ENCODE measurements around the gene NSDHL. TPM values are rescaled to one million over a fixed set of nuclear protein-coding genes. Genes with fewer than 3 reads are reported as not detected.
"Not testable (repeated sequence)": the region's sequence is repeated elsewhere in the genome, so short reads cannot be mapped to it uniquely, and the experiment has no call there.

The NSDHL gene
- total RNA-seq, 1 donor from 2014 or later: 10.4 TPM

DNA sequence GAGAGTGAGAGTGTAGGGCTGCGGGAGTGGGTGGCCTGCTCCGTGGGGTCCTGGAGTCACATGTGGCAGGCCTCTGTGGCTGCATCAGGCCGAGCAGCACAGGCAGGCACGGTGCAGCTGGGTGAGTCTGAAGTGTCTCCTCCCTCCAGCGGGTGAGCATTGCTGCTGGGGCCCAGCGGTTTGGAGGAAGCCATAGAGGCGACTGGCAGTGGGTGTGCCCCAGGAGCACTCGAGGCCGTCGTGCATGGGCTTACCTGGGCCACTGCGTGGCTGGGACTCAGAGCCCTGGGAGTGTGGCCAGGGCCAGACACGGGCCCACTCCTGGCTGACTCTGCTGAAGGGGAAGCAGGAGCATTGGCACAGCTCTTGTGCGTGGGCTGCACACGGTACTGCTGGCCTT is 77.6 kb downstream of the NSDHL start:
- Histone ChIP-seq H3K27me3 (ENCODE audit: control insufficient read depth in 3 of 3, insufficient read depth in 3 of 3, low read length in 3 of 3) (peaks cover 0 to 11% (median 4%) of the 10 kb centered on the region in 3 donors), H3K27ac (ENCODE audit: low read depth, low read length) (no peak overlapping the region), H3K9ac (ENCODE audit: low read depth in 1 of 3, low read length in 3 of 3) (no peak overlapping the region), H3K36me3 (ENCODE audit: control insufficient read depth in 3 of 3, insufficient read depth in 3 of 3, low read length in 3 of 3) (no peaks in the 10 kb centered on the region), H3K9me3 (ENCODE audit: control insufficient read depth in 3 of 3, low read length in 3 of 3) (no peaks in the 10 kb centered on the region), H3K4me1 (ENCODE audit: control insufficient read depth in 3 of 3, insufficient read depth in 3 of 3, low read length in 3 of 3) (no peaks in the 10 kb centered on the region), H3K4me3 (ENCODE audit: low read length in 3 of 3) (no peak overlapping the region)

DNA sequence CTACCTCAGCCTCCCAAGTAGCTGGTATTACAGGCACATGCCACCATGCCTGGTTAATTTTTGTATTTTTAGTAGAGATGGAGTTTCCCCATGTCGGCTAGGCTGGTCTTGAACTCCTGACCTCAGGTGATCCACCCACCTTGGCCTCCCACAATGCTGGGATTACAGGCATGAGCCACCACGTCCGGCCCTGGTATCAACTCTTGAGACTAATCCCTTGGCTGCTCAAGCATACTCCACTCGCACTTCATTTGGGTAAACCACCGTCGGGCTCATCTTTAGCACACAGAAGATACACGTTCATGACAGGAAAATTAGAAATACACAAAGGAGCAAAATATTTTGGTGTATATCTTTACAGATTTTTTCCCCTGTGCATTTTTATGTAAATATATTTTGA is 79.2 kb downstream of the NSDHL start:
- H3K9me3 ChIP-seq (ENCODE audit: control insufficient read depth in 3 of 3, low read length in 3 of 3); H3K36me3 ChIP-seq (ENCODE audit: control insufficient read depth in 3 of 3, insufficient read depth in 3 of 3, low read length in 3 of 3); H3K4me3 ChIP-seq (ENCODE audit: low read length in 3 of 3); H3K27ac ChIP-seq (ENCODE audit: low read depth, low read length); H3K4me1 ChIP-seq (ENCODE audit: control insufficient read depth in 3 of 3, insufficient read depth in 3 of 3, low read length in 3 of 3); H3K9ac ChIP-seq (ENCODE audit: low read depth in 1 of 3, low read length in 3 of 3): not testable (repeated sequence)
- H3K27me3 ChIP-seq (ENCODE audit: control insufficient read depth in 3 of 3, insufficient read depth in 3 of 3, low read length in 3 of 3): peaks cover 0 to 11% (median 3%) of the 10 kb centered on the region in 3 donors

DNA sequence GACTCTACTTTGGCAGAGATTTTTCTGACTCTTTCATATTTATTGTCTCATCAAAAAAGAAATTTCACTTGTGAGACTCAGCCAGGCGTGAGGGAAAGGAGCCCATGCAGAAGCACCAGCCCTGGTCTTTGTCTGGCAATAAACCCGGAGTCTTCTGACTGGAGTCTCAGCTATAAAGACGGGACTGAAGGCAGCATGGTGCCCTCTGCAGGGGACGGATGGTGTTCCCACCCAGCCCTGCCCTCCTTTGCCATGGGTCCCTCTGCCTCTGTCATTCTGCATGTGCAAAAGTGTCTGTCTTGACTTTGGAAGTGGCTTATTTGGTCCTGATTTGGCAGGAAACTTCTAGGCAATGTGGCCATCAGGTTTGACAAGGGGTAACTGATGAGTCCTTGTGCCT is 81.2 kb downstream of the NSDHL start:
- no peaks in the 10 kb centered on the region for H3K36me3 ChIP-seq (ENCODE audit: control insufficient read depth in 3 of 3, insufficient read depth in 3 of 3, low read length in 3 of 3)
- no peak overlapping the region for H3K4me3 ChIP-seq (ENCODE audit: low read length in 3 of 3)
- H3K9me3 ChIP-seq (ENCODE audit: control insufficient read depth in 3 of 3, low read length in 3 of 3): no peaks in the 10 kb centered on the region
- H3K27me3 ChIP-seq (ENCODE audit: control insufficient read depth in 3 of 3, insufficient read depth in 3 of 3, low read length in 3 of 3): peaks cover 0 to 3% (median 0%) of the 10 kb centered on the region in 3 donors
- no peak overlapping the region for H3K27ac ChIP-seq (ENCODE audit: low read depth, low read length)
- no peaks in the 10 kb centered on the region for H3K4me1 ChIP-seq (ENCODE audit: control insufficient read depth in 3 of 3, insufficient read depth in 3 of 3, low read length in 3 of 3)
- no peak overlapping the region for H3K9ac ChIP-seq (ENCODE audit: low read depth in 1 of 3, low read length in 3 of 3)

DNA sequence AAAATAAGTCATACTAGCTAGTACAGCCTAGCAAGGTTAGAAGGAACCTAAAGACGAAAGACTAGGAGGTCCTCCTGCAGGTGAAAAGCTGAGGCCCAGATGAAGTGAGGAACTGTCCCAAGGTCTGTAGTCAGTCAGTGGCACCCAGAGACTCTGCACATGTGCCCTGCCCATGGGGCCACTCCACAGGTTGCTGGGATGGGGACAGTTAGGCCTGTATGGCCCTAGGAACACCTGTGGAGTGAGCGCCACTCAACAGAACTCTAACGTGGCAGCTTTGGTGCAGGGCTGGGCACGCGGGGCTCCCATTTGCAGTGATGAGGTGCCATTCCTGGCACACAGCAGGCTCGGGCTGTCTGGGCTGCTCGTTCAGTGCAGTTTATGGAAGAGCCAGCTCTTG is 81.8 kb downstream of the NSDHL start:
- Histone ChIP-seq H3K9ac (ENCODE audit: low read depth in 1 of 3, low read length in 3 of 3) (no peak overlapping the region), H3K9me3 (ENCODE audit: control insufficient read depth in 3 of 3, low read length in 3 of 3) (no peaks in the 10 kb centered on the region), H3K27ac (ENCODE audit: low read depth, low read length) (no peak overlapping the region), H3K36me3 (ENCODE audit: control insufficient read depth in 3 of 3, insufficient read depth in 3 of 3, low read length in 3 of 3) (no peaks in the 10 kb centered on the region), H3K4me3 (ENCODE audit: low read length in 3 of 3) (no peak overlapping the region), H3K4me1 (ENCODE audit: control insufficient read depth in 3 of 3, insufficient read depth in 3 of 3, low read length in 3 of 3) (no peaks in the 10 kb centered on the region), H3K27me3 (ENCODE audit: control insufficient read depth in 3 of 3, insufficient read depth in 3 of 3, low read length in 3 of 3) (peaks cover 0 to 3% (median 0%) of the 10 kb centered on the region in 3 donors)

DNA sequence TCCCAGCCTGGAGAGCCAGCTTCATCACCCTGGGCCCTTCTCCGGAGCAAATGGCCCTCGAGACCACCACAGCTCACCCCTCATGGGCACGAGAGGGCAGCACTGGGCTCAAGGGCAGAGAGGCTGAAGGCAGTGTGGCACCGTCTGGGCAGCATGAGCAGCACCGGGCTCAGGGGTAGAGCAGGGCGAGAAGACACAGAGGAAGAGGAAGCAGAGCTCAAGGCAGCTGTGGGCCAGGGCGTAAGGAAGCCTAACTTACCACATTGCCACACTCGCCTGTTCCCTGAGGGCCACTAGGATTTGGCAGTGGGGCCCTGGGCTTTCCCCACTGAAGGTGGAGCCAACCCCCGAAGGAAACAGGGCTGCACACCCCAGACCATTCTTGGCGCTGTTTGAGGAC is 82.5 kb downstream of the NSDHL start:
- Histone ChIP-seq H3K27me3 (ENCODE audit: control insufficient read depth in 3 of 3, insufficient read depth in 3 of 3, low read length in 3 of 3) (peaks cover 0 to 3% (median 0%) of the 10 kb centered on the region in 3 donors), H3K9me3 (ENCODE audit: control insufficient read depth in 3 of 3, low read length in 3 of 3) (no peaks in the 10 kb centered on the region), H3K9ac (ENCODE audit: low read depth in 1 of 3, low read length in 3 of 3) (no peak overlapping the region), H3K36me3 (ENCODE audit: control insufficient read depth in 3 of 3, insufficient read depth in 3 of 3, low read length in 3 of 3) (no peaks in the 10 kb centered on the region), H3K27ac (ENCODE audit: low read depth, low read length) (no peak overlapping the region), H3K4me1 (ENCODE audit: control insufficient read depth in 3 of 3, insufficient read depth in 3 of 3, low read length in 3 of 3) (no peaks in the 10 kb centered on the region), H3K4me3 (ENCODE audit: low read length in 3 of 3) (no peak overlapping the region)

DNA sequence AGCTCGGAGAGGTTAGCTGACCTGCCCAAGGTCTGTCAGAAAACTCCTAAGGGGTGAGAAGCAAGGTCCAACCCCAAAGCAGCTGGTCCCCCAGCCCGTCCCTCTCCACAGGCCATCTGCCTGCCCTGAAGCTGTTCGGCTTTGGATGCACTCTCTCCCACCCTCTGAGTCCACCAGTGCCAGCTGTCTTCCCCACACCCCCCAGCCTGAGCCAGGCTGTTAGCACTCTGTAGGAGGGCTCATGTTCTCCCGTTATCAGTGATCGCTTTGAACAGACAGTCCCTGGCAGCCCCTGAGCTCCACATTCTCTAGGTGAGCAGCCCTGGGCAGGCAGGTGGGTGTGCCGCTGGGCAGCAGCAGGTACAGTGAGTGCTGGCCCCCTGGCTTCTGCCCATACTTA is 83.0 kb downstream of the NSDHL start:
- Histone ChIP-seq H3K4me1 (ENCODE audit: control insufficient read depth in 3 of 3, insufficient read depth in 3 of 3, low read length in 3 of 3) (no peaks in the 10 kb centered on the region), H3K9me3 (ENCODE audit: control insufficient read depth in 3 of 3, low read length in 3 of 3) (no peaks in the 10 kb centered on the region), H3K4me3 (ENCODE audit: low read length in 3 of 3) (no peak overlapping the region), H3K9ac (ENCODE audit: low read depth in 1 of 3, low read length in 3 of 3) (no peak overlapping the region), H3K27me3 (ENCODE audit: control insufficient read depth in 3 of 3, insufficient read depth in 3 of 3, low read length in 3 of 3) (peaks cover 0 to 3% (median 0%) of the 10 kb centered on the region in 3 donors), H3K27ac (ENCODE audit: low read depth, low read length) (no peak overlapping the region), H3K36me3 (ENCODE audit: control insufficient read depth in 3 of 3, insufficient read depth in 3 of 3, low read length in 3 of 3) (no peaks in the 10 kb centered on the region)

DNA sequence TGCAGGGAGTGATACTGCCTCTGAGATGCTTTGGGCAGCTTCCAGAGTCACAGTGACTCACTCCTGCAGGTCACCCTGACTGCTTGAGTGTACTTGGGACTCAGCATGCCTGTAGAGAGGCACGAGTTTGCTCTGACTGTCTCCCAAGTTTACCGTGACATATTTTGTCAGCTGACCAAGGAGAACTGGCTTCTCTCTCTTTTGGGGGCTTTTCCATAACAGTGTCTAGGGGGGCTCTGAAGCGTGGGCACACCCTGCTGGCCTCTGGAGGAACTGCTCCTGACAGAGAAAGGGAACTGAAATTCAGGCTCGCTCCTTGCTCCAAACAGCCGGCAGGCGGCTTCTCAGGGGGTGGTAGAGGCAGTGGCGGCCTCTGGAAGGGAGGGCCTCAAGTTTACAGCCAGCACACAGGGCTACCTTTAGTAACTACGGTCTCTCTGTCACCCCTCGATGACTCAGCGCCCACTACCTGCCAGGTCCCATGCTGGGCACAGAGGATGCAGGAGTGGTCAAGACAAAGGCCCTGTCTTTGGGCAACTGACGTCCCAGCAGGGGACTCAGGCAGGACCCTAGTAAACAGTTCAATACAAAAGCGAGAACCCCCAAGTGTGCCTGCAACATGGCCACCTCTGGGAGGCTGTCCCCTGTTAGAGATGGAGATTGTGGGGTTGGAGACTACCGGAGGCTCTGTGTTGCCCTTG is 84.8 kb downstream of the NSDHL start:
- no peaks in the 10 kb centered on the region for H3K4me1 ChIP-seq (ENCODE audit: control insufficient read depth in 3 of 3, insufficient read depth in 3 of 3, low read length in 3 of 3)
- no peak overlapping the region for H3K4me3 ChIP-seq (ENCODE audit: low read length in 3 of 3)
- no peak overlapping the region for H3K27ac ChIP-seq (ENCODE audit: low read depth, low read length)
- H3K9ac ChIP-seq (ENCODE audit: low read depth in 1 of 3, low read length in 3 of 3): no peak overlapping the region
- peaks cover 0 to 3% (median 0%) of the 10 kb centered on the region in 3 donors for H3K27me3 ChIP-seq (ENCODE audit: control insufficient read depth in 3 of 3, insufficient read depth in 3 of 3, low read length in 3 of 3)
- no peaks in the 10 kb centered on the region for H3K36me3 ChIP-seq (ENCODE audit: control insufficient read depth in 3 of 3, insufficient read depth in 3 of 3, low read length in 3 of 3)
- no peaks in the 10 kb centered on the region for H3K9me3 ChIP-seq (ENCODE audit: control insufficient read depth in 3 of 3, low read length in 3 of 3)

DNA sequence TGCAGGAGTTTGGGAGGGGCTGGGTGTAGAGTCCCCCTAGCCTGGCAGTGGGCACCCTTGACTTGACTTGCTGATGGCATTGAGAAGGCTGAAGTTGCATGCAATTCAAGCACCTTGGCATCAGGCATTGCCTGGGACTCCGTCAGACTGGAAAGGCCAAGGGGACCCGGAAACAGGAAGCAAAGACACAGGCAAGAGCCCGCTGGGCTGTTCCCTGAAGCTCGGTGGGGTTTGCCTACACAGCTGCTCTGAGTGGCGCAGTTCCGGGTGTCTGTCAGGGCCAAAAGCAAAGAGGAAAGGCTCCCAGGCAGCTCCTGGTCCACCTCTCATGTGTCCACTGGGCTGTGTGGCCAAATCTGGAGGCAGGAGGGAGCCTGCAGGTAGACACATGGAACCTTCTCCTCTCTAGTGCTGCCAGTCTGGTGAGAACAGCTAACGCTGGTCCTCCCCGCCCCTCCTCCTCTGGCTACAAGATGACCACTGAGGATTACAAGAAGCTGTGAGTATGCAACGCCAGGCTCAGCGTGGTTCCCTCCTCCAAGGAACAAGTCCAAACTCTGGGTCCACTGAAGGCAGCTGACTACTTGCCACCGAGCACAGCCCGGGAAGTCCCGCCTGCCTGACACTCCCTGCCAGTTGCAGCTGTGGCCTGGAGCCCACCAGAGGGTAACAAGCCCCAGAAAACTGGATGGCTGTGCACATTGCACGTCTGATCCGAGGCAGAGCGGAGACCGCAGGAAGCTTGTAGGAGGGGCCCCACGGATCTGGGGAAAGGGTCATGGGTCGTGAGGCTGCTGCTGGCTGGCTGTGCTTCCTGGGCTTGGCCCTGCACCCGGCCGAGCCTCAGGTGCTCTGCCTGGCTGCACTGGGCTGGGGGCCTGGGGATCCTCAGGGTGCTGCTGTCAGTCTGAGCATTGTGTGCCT is 87.1 kb downstream of the NSDHL start:
- H3K4me3 ChIP-seq (ENCODE audit: low read length in 3 of 3): no peak overlapping the region

DNA sequence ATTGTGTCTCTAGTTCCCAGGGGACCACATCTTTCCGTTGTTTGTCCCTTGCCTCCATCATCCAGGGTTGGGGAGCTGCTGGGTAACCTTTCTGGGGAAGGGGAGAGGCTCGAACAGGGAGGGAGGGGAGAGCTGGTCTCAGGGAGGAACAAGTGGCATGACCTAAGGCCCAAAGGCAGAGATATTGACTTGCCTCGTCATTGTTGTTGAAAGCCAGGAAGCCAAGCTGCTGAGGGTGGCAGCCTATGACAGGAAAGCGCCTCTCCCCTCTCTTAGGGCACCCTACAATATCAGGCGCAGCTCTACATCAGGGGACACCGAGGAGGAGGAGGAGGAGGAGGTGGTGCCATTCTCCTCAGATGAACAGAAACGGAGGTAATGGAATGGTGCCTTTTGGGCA is 87.8 kb downstream of the NSDHL start:
- H3K4me1 ChIP-seq (ENCODE audit: control insufficient read depth in 3 of 3, insufficient read depth in 3 of 3, low read length in 3 of 3): no peaks in the 10 kb centered on the region
- H3K27me3 ChIP-seq (ENCODE audit: control insufficient read depth in 3 of 3, insufficient read depth in 3 of 3, low read length in 3 of 3): peaks cover 0 to 6% (median 0%) of the 10 kb centered on the region in 3 donors

More for the DNA sequence above, 87.1 kb downstream of the NSDHL start:
- Histone ChIP-seq H3K36me3 (ENCODE audit: control insufficient read depth in 3 of 3, insufficient read depth in 3 of 3, low read length in 3 of 3) (no peaks in the 10 kb centered on the region), H3K9me3 (ENCODE audit: control insufficient read depth in 3 of 3, low read length in 3 of 3) (no peaks in the 10 kb centered on the region), H3K27ac (ENCODE audit: low read depth, low read length) (no peak overlapping the region), H3K27me3 (ENCODE audit: control insufficient read depth in 3 of 3, insufficient read depth in 3 of 3, low read length in 3 of 3) (peaks cover 0 to 3% (median 0%) of the 10 kb centered on the region in 3 donors), H3K4me1 (ENCODE audit: control insufficient read depth in 3 of 3, insufficient read depth in 3 of 3, low read length in 3 of 3) (no peaks in the 10 kb centered on the region), H3K9ac (ENCODE audit: low read depth in 1 of 3, low read length in 3 of 3) (no peak overlapping the region)

More for the DNA sequence above, 87.8 kb downstream of the NSDHL start:
- no peak overlapping the region for H3K4me3 ChIP-seq (ENCODE audit: low read length in 3 of 3)
- H3K36me3 ChIP-seq (ENCODE audit: control insufficient read depth in 3 of 3, insufficient read depth in 3 of 3, low read length in 3 of 3): no peaks in the 10 kb centered on the region
- no peak overlapping the region for H3K9ac ChIP-seq (ENCODE audit: low read depth in 1 of 3, low read length in 3 of 3)
- H3K9me3 ChIP-seq (ENCODE audit: control insufficient read depth in 3 of 3, low read length in 3 of 3): no peaks in the 10 kb centered on the region
- no peak overlapping the region for H3K27ac ChIP-seq (ENCODE audit: low read depth, low read length)
